ENCODE results near the gene NTRK1. TPM values are rescaled to one million over a fixed set of nuclear protein-coding genes. Genes with fewer than 3 reads are reported as not detected.

The NTRK1 gene
- total RNA-seq, 3 donors from 2014 or later, result 0.16 to 4.9 (median 0.73) TPM

- no peaks in the 10 kb centered on the region for H3K4me1 ChIP-seq
- no peaks in the 10 kb centered on the region for H3K27me3 ChIP-seq
- no peaks in the 10 kb centered on the region for H3K9me3 ChIP-seq
- peak within 1 kb of the TSS in 2 of 3 donors; percentile 19 to 61 for H3K4me3 ChIP-seq
- H3K36me3 ChIP-seq, result no peaks in the 10 kb centered on the region
- TF ChIP-seq POLR2AphosphoS5 (IDR thresholded peaks at IDR 0.05), result peak in 1 of 3 donors; percentile 10
- TF ChIP-seq CTCF (IDR thresholded peaks at IDR 0.05), result no peak
- peak within 1 kb of the TSS; percentile 41 to 88 for H3K27ac ChIP-seq
- peak in 1 of 2 donors; percentile 53 for DNase-seq (ENCODE audit: low spot score in 2 of 2)
- intact Hi-C loops (cut with DNase I; ENCODE audit: low total_unique reads), result no loop called here
Measured at GRCh38 chr1:156816561-156817328, 43.9 kb upstream of the NTRK1 start, which contains the start of gene SH2D2A. SH2D2A (minus strand) TSS chr1:156816848; CDS start chr1:156816708, 140 bp downstream.

- Histone ChIP-seq H3K27ac (no peak overlapping the region), H3K36me3 (no peaks in the 10 kb centered on the region), H3K9me3 (no peaks in the 10 kb centered on the region), H3K27me3 (no peaks in the 10 kb centered on the region), H3K4me1 (no peaks in the 10 kb centered on the region), H3K4me3 (no peak overlapping the region)
- TF ChIP-seq CTCF (IDR thresholded peaks at IDR 0.05) (no peak), POLR2AphosphoS5 (IDR thresholded peaks at IDR 0.05) (no peak), POLR2A (IDR thresholded peaks at IDR 0.05) (no peak)
- intact Hi-C loops (cut with DNase I; ENCODE audit: low total_unique reads), result no loop called here
- no peak for DNase-seq (ENCODE audit: low spot score in 2 of 2)
Measured at GRCh38 chr1:156821801-156822200, 38.9 kb upstream of the NTRK1 start.

GRCh38 chr1:156822680-156823079 lies 38.0 kb upstream of the NTRK1 start:
- intact Hi-C loops (cut with DNase I; ENCODE audit: low total_unique reads), result no loop called here
- no peak for DNase-seq (ENCODE audit: low spot score in 2 of 2)
- no peaks in the 10 kb centered on the region for H3K4me1 ChIP-seq

GRCh38 chr1:156823210-156823790 lies 37.4 kb upstream of the NTRK1 start:
- Histone ChIP-seq H3K27ac (no peak overlapping the region), H3K4me3 (no peak overlapping the region), H3K27me3 (no peaks in the 10 kb centered on the region), H3K9me3 (no peaks in the 10 kb centered on the region), H3K36me3 (no peaks in the 10 kb centered on the region), H3K4me1 (no peaks in the 10 kb centered on the region)
- intact Hi-C loops (cut with DNase I; ENCODE audit: low total_unique reads), result no loop called here
- no peak for DNase-seq (ENCODE audit: low spot score in 2 of 2)
- TF ChIP-seq POLR2AphosphoS5 (IDR thresholded peaks at IDR 0.05) (no peak), POLR2A (IDR thresholded peaks at IDR 0.05) (no peak), CTCF (IDR thresholded peaks at IDR 0.05) (no peak)

More at GRCh38 chr1:156822680-156823079, 38.0 kb upstream of the NTRK1 start:
- Histone ChIP-seq H3K4me3 (no peak overlapping the region), H3K9me3 (no peaks in the 10 kb centered on the region), H3K27ac (no peak overlapping the region), H3K27me3 (no peaks in the 10 kb centered on the region), H3K36me3 (no peaks in the 10 kb centered on the region)
- TF ChIP-seq CTCF (IDR thresholded peaks at IDR 0.05), result no peak
- no peak for TF ChIP-seq POLR2AphosphoS5 (IDR thresholded peaks at IDR 0.05)
- TF ChIP-seq POLR2A (IDR thresholded peaks at IDR 0.05), result no peak

- Histone ChIP-seq H3K27me3 (no peaks in the 10 kb centered on the region), H3K9me3 (no peaks in the 10 kb centered on the region), H3K4me1 (no peaks in the 10 kb centered on the region), H3K4me3 (no peak overlapping the region), H3K36me3 (no peaks in the 10 kb centered on the region), H3K27ac (no peak overlapping the region)
- DNase-seq (ENCODE audit: low spot score in 2 of 2), result no peak
- TF ChIP-seq CTCF (IDR thresholded peaks at IDR 0.05) (no peak), POLR2AphosphoS5 (IDR thresholded peaks at IDR 0.05) (no peak), POLR2A (IDR thresholded peaks at IDR 0.05) (no peak)
- intact Hi-C loops (cut with DNase I; ENCODE audit: low total_unique reads), result no loop called here
Measured at GRCh38 chr1:156826630-156827029, 34.0 kb upstream of the NTRK1 start.

All from breast epithelium (tissue), 4 donors.